Urinary bladder (tissue), 4 donors: ENCODE results near the gene PRPF19. TPM values are rescaled to one million over a fixed set of nuclear protein-coding genes. Genes with fewer than 3 reads are reported as not detected.
A peak's percentile ranks its signal among the peaks of the same experiment; 100 is the strongest.

Experiments used
- DNase-seq: peaks from one replicate; pipeline ENCODE4 v3.0.0-alpha.2; 2015; ENCODE audit errors: extremely low spot score
- H3K27ac ChIP-seq: one replicate; pipeline ENCODE4 v1.5.1; 2013; ENCODE audit warnings: low read depth, mild to moderate bottlenecking, moderate library complexity
- H3K36me3 ChIP-seq: one replicate; pipeline ENCODE4 v1.6.1; 2013; ENCODE audit warnings: mild to moderate bottlenecking, moderate library complexity; ENCODE audit not compliant: insufficient read depth
- H3K4me1 ChIP-seq: one replicate; pipeline ENCODE4 v1.6.1; 2013; ENCODE audit warnings: mild to moderate bottlenecking, moderate library complexity; ENCODE audit not compliant: insufficient read depth
- H3K4me3 ChIP-seq: one replicate; pipeline ENCODE4 v1.5.1; 2013; ENCODE audit warnings: low read depth, low read length
- WGBS: extraction: QIAGEN DNeasy Blood & Tissue Kit; methylation state at CpG from one replicate; pipeline ENCODE4 v1.1.7; 2013; 5-methylcytosine and 5-hydroxymethylcytosine counted together
- polyA plus RNA-seq: library from polyadenylated mRNA; stranded (reverse); fragments of 200-250 nt; gene quantifications from one replicate; pipeline ENCODE4 v1.2.3, GENCODE V29; 2013
- total RNA-seq: library from RNA; depleted of rRNA; stranded (reverse); fragments of >200 nt; gene quantifications from one replicate; pipeline ENCODE4 v1.2.3, GENCODE V29; 2014
- donor health status: healthy with polysubstance abuse.
- donor health status: healthy.

Gene PRPF19
- total and polyA plus RNA-seq, 2 donors, result 31.2 to 83.0 TPM

GRCh38 chr11:60899977-60900376 lies 6.4 kb downstream of the PRPF19 start:
- H3K4me3 ChIP-seq, result no peak overlapping the region
- WGBS, result 62% methylated on average over 4 of the region's 4 CpGs
- DNase-seq, result no peak
- no peak overlapping the region for H3K27ac ChIP-seq
- no peaks in the 10 kb centered on the region for H3K4me1 ChIP-seq
- H3K36me3 ChIP-seq, result peaks cover 4% of the 10 kb centered on the region

- DNase-seq, result no peak
- WGBS, result 60% methylated on average over 12 of the region's 12 CpGs
- no peaks in the 10 kb centered on the region for H3K4me1 ChIP-seq
- no peak overlapping the region for H3K27ac ChIP-seq
- H3K36me3 ChIP-seq, result peaks cover 4% of the 10 kb centered on the region
- no peak overlapping the region for H3K4me3 ChIP-seq
Observed at GRCh38 chr11:60899046-60899936, 7.1 kb downstream of the PRPF19 start.

- no peak overlapping the region for H3K4me3 ChIP-seq
- H3K36me3 ChIP-seq, result peaks cover 4% of the 10 kb centered on the region
- DNase-seq, result no peak
- 95% methylated on average over 4 of the region's 4 CpGs for WGBS
- H3K4me1 ChIP-seq, result no peaks in the 10 kb centered on the region
- H3K27ac ChIP-seq, result no peak overlapping the region
Observed at GRCh38 chr11:60897496-60897895, 8.9 kb downstream of the PRPF19 start.

- Histone ChIP-seq H3K27ac (no peak overlapping the region), H3K36me3 (peaks cover 2% of the 10 kb centered on the region), H3K4me1 (no peaks in the 10 kb centered on the region), H3K4me3 (no peak overlapping the region)
- no peak for DNase-seq
- 88% methylated on average over 5 of the region's 5 CpGs for WGBS
Observed at GRCh38 chr11:60895687-60896086, 10.7 kb downstream of the PRPF19 start.

- Histone ChIP-seq H3K4me3 (no peak overlapping the region), H3K27ac (no peak overlapping the region), H3K4me1 (no peaks in the 10 kb centered on the region), H3K36me3 (no peaks in the 10 kb centered on the region)
- 69% methylated on average over 7 of the region's 7 CpGs for WGBS
- DNase-seq, result no peak
Observed at GRCh38 chr11:60891103-60891741, 15.2 kb downstream of the PRPF19 start.

GRCh38 chr11:60890696-60891095 lies 15.7 kb downstream of the PRPF19 start:
- Histone ChIP-seq H3K27ac (no peak overlapping the region), H3K36me3 (no peaks in the 10 kb centered on the region), H3K4me3 (no peak overlapping the region), H3K4me1 (no peaks in the 10 kb centered on the region)
- no peak for DNase-seq
- 60% methylated on average over 5 of the region's 5 CpGs for WGBS

- Histone ChIP-seq H3K4me1 (no peaks in the 10 kb centered on the region), H3K27ac (no peak overlapping the region), H3K4me3 (no peak overlapping the region), H3K36me3 (no peaks in the 10 kb centered on the region)
- WGBS, result 65% methylated on average over 6 of the region's 6 CpGs
- DNase-seq, result no peak
Observed at GRCh38 chr11:60889869-60890311, 16.5 kb downstream of the PRPF19 start.

GRCh38 chr11:60887556-60887955 lies 18.8 kb downstream of the PRPF19 start:
- H3K4me3 ChIP-seq, result no peak overlapping the region
- H3K27ac ChIP-seq, result no peak overlapping the region
- H3K36me3 ChIP-seq, result no peaks in the 10 kb centered on the region
- H3K4me1 ChIP-seq, result no peaks in the 10 kb centered on the region
- no peak for DNase-seq
- 64% methylated on average over 5 of the region's 5 CpGs for WGBS

GRCh38 chr11:60880643-60881282 lies 25.6 kb downstream of the PRPF19 start:
- Histone ChIP-seq H3K4me1 (no peaks in the 10 kb centered on the region), H3K36me3 (no peaks in the 10 kb centered on the region), H3K4me3 (no peak overlapping the region), H3K27ac (no peak overlapping the region)
- DNase-seq, result no peak
- WGBS, result 50% methylated on average over 8 of the region's 8 CpGs

- no peaks in the 10 kb centered on the region for H3K36me3 ChIP-seq
- DNase-seq, result no peak
- H3K27ac ChIP-seq, result peak overlapping the region; percentile 29
- H3K4me1 ChIP-seq, result no peaks in the 10 kb centered on the region
- no peak overlapping the region for H3K4me3 ChIP-seq
- WGBS, result 65% methylated on average over 5 of the region's 5 CpGs
Observed at GRCh38 chr11:60879971-60880588, 26.3 kb downstream of the PRPF19 start.

GRCh38 chr11:60879104-60879503 lies 27.3 kb downstream of the PRPF19 start:
- peak overlapping the region; percentile 51 for H3K27ac ChIP-seq
- H3K4me1 ChIP-seq, result no peaks in the 10 kb centered on the region

GRCh38 chr11:60878245-60879101 lies 27.9 kb downstream of the PRPF19 start:
- DNase-seq, result no peak
- no peak overlapping the region for H3K4me3 ChIP-seq
- H3K4me1 ChIP-seq, result no peaks in the 10 kb centered on the region
- no peaks in the 10 kb centered on the region for H3K36me3 ChIP-seq
- 48% methylated on average over 5 of the region's 5 CpGs for WGBS
- H3K27ac ChIP-seq, result peak overlapping the region; percentile 51

More at GRCh38 chr11:60879104-60879503, 27.3 kb downstream of the PRPF19 start:
- no peak overlapping the region for H3K4me3 ChIP-seq
- 82% methylated on average over 1 of the region's 1 CpG for WGBS
- no peak for DNase-seq
- H3K36me3 ChIP-seq, result no peaks in the 10 kb centered on the region

- 98% methylated on average over 2 of the region's 2 CpGs for WGBS
- Histone ChIP-seq H3K36me3 (no peaks in the 10 kb centered on the region), H3K4me1 (no peaks in the 10 kb centered on the region), H3K27ac (no peak overlapping the region), H3K4me3 (no peak overlapping the region)
- DNase-seq, result no peak
Observed at GRCh38 chr11:60876168-60876485, 30.3 kb downstream of the PRPF19 start.
